Smooth muscle cell (in vitro differentiated cells): ENCODE results near the gene TTLL8. TPM values are rescaled to one million over a fixed set of nuclear protein-coding genes. Genes with fewer than 3 reads are reported as not detected.

ENCODE experiments used
- DNase-seq: peaks from one replicate; lab custom pipeline; 2025; ENCODE audit not compliant: unreplicated experiment; lab: John Stamatoyannopoulos, UW
- H2AFZ ChIP-seq: fragments of 200-600 bp; sonication (generic); 2 replicates; pipeline ENCODE4 v1.6.0; 2016; ENCODE audit warnings: antibody characterized with exemption, low read depth, mild to moderate bottlenecking
- H3F3A ChIP-seq: fragments of 200-600 bp; sonication (generic); 2 replicates; pipeline ENCODE4 v1.6.0; 2017; ENCODE audit warnings: antibody characterized with exemption, low read depth
- H3K27ac ChIP-seq: fragments of 200-600 bp; sonication (generic); 2 replicates; pipeline ENCODE4 v1.5.1; 2016; ENCODE audit warnings: low read depth, mild to moderate bottlenecking
- H3K27me3 ChIP-seq: fragments of 200-600 bp; sonication (generic); 2 replicates; pipeline ENCODE4 v1.6.1; 2016; ENCODE audit warnings: low read depth, mild to moderate bottlenecking
- H3K36me3 ChIP-seq: fragments of 200-600 bp; sonication (generic); 2 replicates; pipeline ENCODE4 v1.5.1; 2016; ENCODE audit warnings: low read depth
- H3K4me1 ChIP-seq: fragments of 200-600 bp; sonication (generic); 2 replicates; pipeline ENCODE4 v1.5.1; 2016; ENCODE audit warnings: low read depth
- H3K4me2 ChIP-seq: fragments of 200-600 bp; sonication (generic); 2 replicates; pipeline ENCODE4 v1.6.0; 2016; ENCODE audit warnings: mild to moderate bottlenecking
- H3K4me3 ChIP-seq: fragments of 200-600 bp; sonication (generic); 2 replicates; pipeline ENCODE4 v1.5.1; 2016; ENCODE audit warnings: mild to moderate bottlenecking
- H3K79me2 ChIP-seq: fragments of 200-600 bp; sonication (generic); 2 replicates; pipeline ENCODE4 v1.6.0; 2016; ENCODE audit warnings: low read depth, mild to moderate bottlenecking
- H3K9ac ChIP-seq: fragments of 200-600 bp; sonication (generic); 2 replicates; pipeline ENCODE4 v1.6.0; 2016; ENCODE audit warnings: low read depth
- H3K9me3 ChIP-seq: fragments of 200-600 bp; sonication (generic); replicated peaks from 2 replicates; pipeline ENCODE4 v1.5.1; 2016; ENCODE audit warnings: low read depth
- H4K20me1 ChIP-seq: fragments of 200-600 bp; sonication (generic); 2 replicates; pipeline ENCODE4 v1.6.0; 2016; ENCODE audit warnings: low read depth
- WGBS: methylation state at CpG from one replicate; pipeline ENCODE4 v1.1.7; 2016; ENCODE audit warnings: low lambda C conversion rate; 5-methylcytosine and 5-hydroxymethylcytosine counted together
- polyA plus RNA-seq: library from polyadenylated mRNA; unstranded; fragments of >200 nt; fragmentation: Nextera tagmentation; extraction: Ambion mirVana; gene quantifications from 2 replicates; pipeline ENCODE4 v1.2.1, GENCODE V29; 2016
- total RNA-seq: library from RNA; depleted of rRNA; stranded (reverse); fragments of >200 nt; gene quantifications from 2 replicates; pipeline ENCODE4 v1.2.3, GENCODE V29; 2014
- TF ChIP-seq, protein P1 (sequence below): fragments of 200-600 bp; sonication (generic); IDR thresholded peaks from 2 replicates; pipeline ENCODE4 v1.5.1; 2017; ENCODE audit warnings: borderline replicate concordance, mild to moderate bottlenecking, antibody characterized with exemption; ENCODE audit not compliant: insufficient read depth, poor library complexity, severe bottlenecking

TTLL8 gene
- total and polyA plus RNA-seq, 2 experiments from 2014 or later, result 0.10 TPM; not detected in 1

DNA sequence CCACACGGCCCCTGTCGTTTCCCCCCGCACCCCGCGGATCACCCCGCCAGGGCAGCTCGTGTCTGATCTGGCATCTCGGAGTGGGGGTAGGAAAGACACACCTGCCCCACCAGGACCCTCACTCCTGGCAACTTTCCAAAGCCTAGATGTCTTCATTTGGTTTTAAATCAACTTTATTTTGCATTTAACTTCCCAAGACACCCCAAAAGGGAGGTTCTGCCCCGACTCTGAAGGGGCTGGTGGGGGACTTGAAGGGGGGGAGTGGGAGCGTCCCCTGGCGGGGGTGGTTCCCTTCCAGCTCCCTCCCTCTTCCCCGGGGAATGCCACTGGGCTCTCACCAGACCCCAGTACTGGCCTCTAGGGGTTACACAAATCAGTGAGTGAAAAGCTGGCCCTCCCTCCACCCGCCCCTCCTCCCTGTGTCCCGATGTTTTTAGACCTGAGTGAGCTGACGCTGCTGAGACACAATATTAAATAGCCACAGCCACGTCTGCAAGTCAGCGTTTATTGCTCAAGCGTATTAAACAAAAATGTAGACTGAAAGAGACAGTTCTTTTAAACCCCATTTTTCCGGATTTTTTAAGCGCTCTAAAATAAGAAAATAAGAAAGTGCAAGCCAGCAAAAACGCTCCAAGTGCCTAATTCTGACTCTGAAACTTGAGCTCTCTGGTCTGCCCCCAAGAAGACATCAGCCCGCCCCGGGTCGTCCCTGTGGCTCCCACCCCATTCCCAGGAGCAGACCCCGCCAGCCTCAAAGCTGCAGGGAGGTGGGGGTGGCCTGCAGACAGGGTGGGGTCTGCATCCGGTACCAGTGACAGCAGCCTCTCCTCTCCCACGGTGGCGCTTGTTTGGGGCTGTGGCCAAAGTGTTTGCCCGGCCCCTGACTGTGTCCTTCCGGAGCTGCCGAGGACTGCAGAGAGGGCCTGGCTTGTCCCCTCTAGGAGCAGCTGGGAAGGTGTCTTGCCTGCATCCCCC is 1.1 kb upstream of the TTLL8 start:
- H3K27me3 ChIP-seq, result peaks cover 5% of the 10 kb centered on the region
- H3K4me2 ChIP-seq, result peak overlapping the region; percentile 75
- no peak overlapping the region for H3K27ac ChIP-seq
- no peaks in the 10 kb centered on the region for H3K79me2 ChIP-seq
- TF ChIP-seq, protein P1, sequence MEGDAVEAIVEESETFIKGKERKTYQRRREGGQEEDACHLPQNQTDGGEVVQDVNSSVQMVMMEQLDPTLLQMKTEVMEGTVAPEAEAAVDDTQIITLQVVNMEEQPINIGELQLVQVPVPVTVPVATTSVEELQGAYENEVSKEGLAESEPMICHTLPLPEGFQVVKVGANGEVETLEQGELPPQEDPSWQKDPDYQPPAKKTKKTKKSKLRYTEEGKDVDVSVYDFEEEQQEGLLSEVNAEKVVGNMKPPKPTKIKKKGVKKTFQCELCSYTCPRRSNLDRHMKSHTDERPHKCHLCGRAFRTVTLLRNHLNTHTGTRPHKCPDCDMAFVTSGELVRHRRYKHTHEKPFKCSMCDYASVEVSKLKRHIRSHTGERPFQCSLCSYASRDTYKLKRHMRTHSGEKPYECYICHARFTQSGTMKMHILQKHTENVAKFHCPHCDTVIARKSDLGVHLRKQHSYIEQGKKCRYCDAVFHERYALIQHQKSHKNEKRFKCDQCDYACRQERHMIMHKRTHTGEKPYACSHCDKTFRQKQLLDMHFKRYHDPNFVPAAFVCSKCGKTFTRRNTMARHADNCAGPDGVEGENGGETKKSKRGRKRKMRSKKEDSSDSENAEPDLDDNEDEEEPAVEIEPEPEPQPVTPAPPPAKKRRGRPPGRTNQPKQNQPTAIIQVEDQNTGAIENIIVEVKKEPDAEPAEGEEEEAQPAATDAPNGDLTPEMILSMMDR, result peak; percentile 10
- H3K4me3 ChIP-seq, result peak overlapping the region; percentile 45
- 9% methylated on average over 31 of the region's 31 CpGs for WGBS
- peak; percentile 48 for DNase-seq
- H3K4me1 ChIP-seq, result peaks cover 6% of the 10 kb centered on the region
- H3F3A ChIP-seq, result no peaks in the 10 kb centered on the region
- H4K20me1 ChIP-seq, result no peaks in the 10 kb centered on the region
- H2AFZ ChIP-seq, result peak overlapping the region; percentile 29
- H3K9me3 ChIP-seq, result no peaks in the 10 kb centered on the region
- H3K9ac ChIP-seq, result peak overlapping the region; percentile 34
- no peaks in the 10 kb centered on the region for H3K36me3 ChIP-seq

GRCh38 chr22:50057278-50058060 is 629 bp downstream of the TTLL8 start:
- WGBS, result 92% methylated on average over 5 of the region's 14 CpGs

GRCh38 chr22:50056214-50056972 is 1.7 kb downstream of the TTLL8 start:
- Histone ChIP-seq H3K4me2 (no peak overlapping the region), H3K4me3 (no peak overlapping the region), H3K27me3 (peaks cover 5% of the 10 kb centered on the region), H3K9ac (no peak overlapping the region), H3K27ac (no peak overlapping the region), H4K20me1 (no peaks in the 10 kb centered on the region), H3F3A (no peaks in the 10 kb centered on the region), H3K4me1 (peaks cover 6% of the 10 kb centered on the region), H3K9me3 (no peaks in the 10 kb centered on the region), H3K36me3 (no peaks in the 10 kb centered on the region), H3K79me2 (no peaks in the 10 kb centered on the region), H2AFZ (no peak overlapping the region)
- TF ChIP-seq, protein P1, result no peak
- WGBS, result 88% methylated on average over 33 of the region's 34 CpGs
- DNase-seq, result no peak

More at GRCh38 chr22:50057278-50058060, 629 bp downstream of the TTLL8 start:
- Histone ChIP-seq H4K20me1 (no peaks in the 10 kb centered on the region), H3K36me3 (no peaks in the 10 kb centered on the region), H3K9me3 (no peaks in the 10 kb centered on the region), H3K79me2 (no peaks in the 10 kb centered on the region), H3K4me3 (no peak overlapping the region), H3K27me3 (peaks cover 5% of the 10 kb centered on the region), H2AFZ (no peak overlapping the region), H3K4me1 (peaks cover 6% of the 10 kb centered on the region), H3K27ac (no peak overlapping the region), H3F3A (no peaks in the 10 kb centered on the region), H3K4me2 (no peak overlapping the region), H3K9ac (no peak overlapping the region)
- DNase-seq, result no peak
- TF ChIP-seq, protein P1, result no peak
